Activated effector memory CD4-positive, alpha-beta T cell treated with Interleukin-2 at 50 U/mL for 16 hours (primary cell): ENCODE data around the gene TOR1AIP1.

ENCODE experiments used
- DNase-seq: peaks from one replicate; pipeline ENCODE4 v3.0.0-alpha.2; 2020

The TOR1AIP1 gene

GRCh38 chr1:179883040-179883744 is 1.1 kb downstream of the TOR1AIP1 start:
- DNase-seq: no peak

GRCh38 chr1:179883745-179884138 is 1.7 kb downstream of the TOR1AIP1 start:
- peak; percentile 9 for DNase-seq

- DNase-seq: no peak
Observed at GRCh38 chr1:179888071-179888470, 6.0 kb downstream of the TOR1AIP1 start.

GRCh38 chr1:179889589-179889988 is 7.5 kb downstream of the TOR1AIP1 start:
- no peak for DNase-seq

GRCh38 chr1:179910934-179911333 is 28.8 kb downstream of the TOR1AIP1 start:
- DNase-seq: no peak

GRCh38 chr1:179911812-179912211 is 29.7 kb downstream of the TOR1AIP1 start:
- DNase-seq: no peak

- DNase-seq: no peak
Observed at GRCh38 chr1:179917601-179918429, 35.7 kb downstream of the TOR1AIP1 start.

GRCh38 chr1:179921472-179921871 is 39.4 kb downstream of the TOR1AIP1 start:
- DNase-seq: no peak

GRCh38 chr1:179921981-179922872 is 40.1 kb downstream of the TOR1AIP1 start:
- no peak for DNase-seq

- DNase-seq: no peak
Observed at GRCh38 chr1:179923029-179923428, 40.9 kb downstream of the TOR1AIP1 start.

- no peak for DNase-seq
Observed at GRCh38 chr1:179924268-179924667, 42.2 kb downstream of the TOR1AIP1 start.

- no peak for DNase-seq
Observed at GRCh38 chr1:179925302-179925701, 43.2 kb downstream of the TOR1AIP1 start.

- DNase-seq: no peak
Observed at GRCh38 chr1:179925922-179926849, 44.1 kb downstream of the TOR1AIP1 start.

- no peak for DNase-seq
Observed at GRCh38 chr1:179926850-179927205, 44.7 kb downstream of the TOR1AIP1 start.

GRCh38 chr1:179929955-179930798 is 48.1 kb downstream of the TOR1AIP1 start:
- no peak for DNase-seq

- DNase-seq: no peak
Observed at GRCh38 chr1:179930867-179931266, 48.8 kb downstream of the TOR1AIP1 start.

GRCh38 chr1:179933219-179933618 is 51.1 kb downstream of the TOR1AIP1 start:
- no peak for DNase-seq

- DNase-seq: no peak
Observed at GRCh38 chr1:179935909-179936496, 53.9 kb downstream of the TOR1AIP1 start.

GRCh38 chr1:179937668-179938254 is 55.7 kb downstream of the TOR1AIP1 start:
- no peak for DNase-seq

GRCh38 chr1:179938752-179939151 is 56.7 kb downstream of the TOR1AIP1 start:
- DNase-seq: no peak
